Smooth muscle cell (in vitro differentiated cells): ENCODE results near the gene STX4. TPM values are rescaled to one million over a fixed set of nuclear protein-coding genes. Genes with fewer than 3 reads are reported as not detected.

Source experiments
- DNase-seq: peaks from one replicate; lab custom pipeline; 2025; ENCODE audit not compliant: unreplicated experiment; lab: John Stamatoyannopoulos, UW
- H2AFZ ChIP-seq: fragments of 200-600 bp; sonication (generic); 2 replicates; pipeline ENCODE4 v1.6.0; 2016; ENCODE audit warnings: antibody characterized with exemption, low read depth, mild to moderate bottlenecking
- H3F3A ChIP-seq: fragments of 200-600 bp; sonication (generic); 2 replicates; pipeline ENCODE4 v1.6.0; 2017; ENCODE audit warnings: antibody characterized with exemption, low read depth
- H3K27ac ChIP-seq: fragments of 200-600 bp; sonication (generic); 2 replicates; pipeline ENCODE4 v1.5.1; 2016; ENCODE audit warnings: low read depth, mild to moderate bottlenecking
- H3K27me3 ChIP-seq: fragments of 200-600 bp; sonication (generic); 2 replicates; pipeline ENCODE4 v1.6.1; 2016; ENCODE audit warnings: low read depth, mild to moderate bottlenecking
- H3K36me3 ChIP-seq: fragments of 200-600 bp; sonication (generic); 2 replicates; pipeline ENCODE4 v1.5.1; 2016; ENCODE audit warnings: low read depth
- H3K4me1 ChIP-seq: fragments of 200-600 bp; sonication (generic); 2 replicates; pipeline ENCODE4 v1.5.1; 2016; ENCODE audit warnings: low read depth
- H3K4me2 ChIP-seq: fragments of 200-600 bp; sonication (generic); 2 replicates; pipeline ENCODE4 v1.6.0; 2016; ENCODE audit warnings: mild to moderate bottlenecking
- H3K4me3 ChIP-seq: fragments of 200-600 bp; sonication (generic); 2 replicates; pipeline ENCODE4 v1.5.1; 2016; ENCODE audit warnings: mild to moderate bottlenecking
- H3K79me2 ChIP-seq: fragments of 200-600 bp; sonication (generic); 2 replicates; pipeline ENCODE4 v1.6.0; 2016; ENCODE audit warnings: low read depth, mild to moderate bottlenecking
- H3K9ac ChIP-seq: fragments of 200-600 bp; sonication (generic); 2 replicates; pipeline ENCODE4 v1.6.0; 2016; ENCODE audit warnings: low read depth
- H3K9me3 ChIP-seq: fragments of 200-600 bp; sonication (generic); replicated peaks from 2 replicates; pipeline ENCODE4 v1.5.1; 2016; ENCODE audit warnings: low read depth
- H4K20me1 ChIP-seq: fragments of 200-600 bp; sonication (generic); 2 replicates; pipeline ENCODE4 v1.6.0; 2016; ENCODE audit warnings: low read depth
- CTCF ChIP-seq: fragments of 200-600 bp; sonication (generic); IDR thresholded peaks from 2 replicates; pipeline ENCODE4 v1.5.1; 2017; ENCODE audit warnings: borderline replicate concordance, mild to moderate bottlenecking, antibody characterized with exemption; ENCODE audit not compliant: insufficient read depth, poor library complexity, severe bottlenecking
- WGBS: methylation state at CpG from one replicate; pipeline ENCODE4 v1.1.7; 2016; ENCODE audit warnings: low lambda C conversion rate; 5-methylcytosine and 5-hydroxymethylcytosine counted together
- polyA plus RNA-seq: library from polyadenylated mRNA; unstranded; fragments of >200 nt; fragmentation: Nextera tagmentation; extraction: Ambion mirVana; gene quantifications from 2 replicates; pipeline ENCODE4 v1.2.1, GENCODE V29; 2016
- total RNA-seq: library from RNA; depleted of rRNA; stranded (reverse); fragments of >200 nt; gene quantifications from 2 replicates; pipeline ENCODE4 v1.2.3, GENCODE V29; 2014

The STX4 gene
- total and polyA plus RNA-seq, 2 experiments from 2014 or later: 23.1 to 50.6 TPM

GRCh38 chr16:31071861-31072260 lies 38.5 kb downstream of the STX4 start:
- no peaks in the 10 kb centered on the region for H3K27me3 ChIP-seq
- peaks cover 8% of the 10 kb centered on the region for H4K20me1 ChIP-seq
- no peak for TF ChIP-seq CTCF
- peak overlapping the region; percentile 85 for H3K4me2 ChIP-seq
- H3K27ac ChIP-seq: peak overlapping the region; percentile 94
- peak overlapping the region; percentile 92 for H3K9ac ChIP-seq
- WGBS: 26% methylated on average over 4 of the region's 4 CpGs
- peak overlapping the region; percentile 76 for H3K4me3 ChIP-seq
- no peaks in the 10 kb centered on the region for H3K9me3 ChIP-seq
- no peak overlapping the region for H2AFZ ChIP-seq
- no peak for DNase-seq
- H3K36me3 ChIP-seq: no peaks in the 10 kb centered on the region
- peaks cover 76% of the 10 kb centered on the region for H3K79me2 ChIP-seq
- H3K4me1 ChIP-seq: peaks cover 15% of the 10 kb centered on the region
- no peaks in the 10 kb centered on the region for H3F3A ChIP-seq

GRCh38 chr16:31072540-31073141 lies 39.3 kb downstream of the STX4 start:
- no peaks in the 10 kb centered on the region for H3K36me3 ChIP-seq
- H3K9me3 ChIP-seq: no peaks in the 10 kb centered on the region
- H3K4me1 ChIP-seq: peaks cover 15% of the 10 kb centered on the region
- peaks cover 72% of the 10 kb centered on the region for H3K79me2 ChIP-seq
- no peaks in the 10 kb centered on the region for H3F3A ChIP-seq
- no peaks in the 10 kb centered on the region for H3K27me3 ChIP-seq
- no peak for TF ChIP-seq CTCF
- peak overlapping the region; percentile 94 for H3K27ac ChIP-seq
- H2AFZ ChIP-seq: peak overlapping the region; percentile 71
- H3K9ac ChIP-seq: peak overlapping the region; percentile 92
- no peak for DNase-seq
- peaks cover 5% of the 10 kb centered on the region for H4K20me1 ChIP-seq
- H3K4me2 ChIP-seq: peak overlapping the region; percentile 85
- H3K4me3 ChIP-seq: peak overlapping the region; percentile 76
- 1% methylated on average over 27 of the region's 27 CpGs for WGBS

GRCh38 chr16:31073142-31073969 lies 40.0 kb downstream of the STX4 start:
- peak overlapping the region; percentile 71 for H2AFZ ChIP-seq
- H3K79me2 ChIP-seq: peaks cover 70% of the 10 kb centered on the region
- H3K4me1 ChIP-seq: peaks cover 15% of the 10 kb centered on the region
- under 1% methylated on average over 65 of the region's 83 CpGs for WGBS
- H3K4me2 ChIP-seq: peak overlapping the region; percentile 85
- H3K9ac ChIP-seq: peak overlapping the region; percentile 92
- H3F3A ChIP-seq: no peaks in the 10 kb centered on the region
- H3K4me3 ChIP-seq: peak overlapping the region; percentile 76
- H3K27me3 ChIP-seq: no peaks in the 10 kb centered on the region
- DNase-seq: peak; percentile 86
- no peaks in the 10 kb centered on the region for H3K9me3 ChIP-seq
- TF ChIP-seq CTCF: no peak
- H4K20me1 ChIP-seq: peaks cover 5% of the 10 kb centered on the region
- peak overlapping the region; percentile 94 for H3K27ac ChIP-seq
- no peaks in the 10 kb centered on the region for H3K36me3 ChIP-seq
